Measurements from ENCODE around the gene MARS1. TPM values are rescaled to one million over a fixed set of nuclear protein-coding genes. Genes with fewer than 3 reads are reported as not detected.

Gene MARS1
- total RNA-seq, 1 experiment from 2014 or later = 209 TPM

DNA sequence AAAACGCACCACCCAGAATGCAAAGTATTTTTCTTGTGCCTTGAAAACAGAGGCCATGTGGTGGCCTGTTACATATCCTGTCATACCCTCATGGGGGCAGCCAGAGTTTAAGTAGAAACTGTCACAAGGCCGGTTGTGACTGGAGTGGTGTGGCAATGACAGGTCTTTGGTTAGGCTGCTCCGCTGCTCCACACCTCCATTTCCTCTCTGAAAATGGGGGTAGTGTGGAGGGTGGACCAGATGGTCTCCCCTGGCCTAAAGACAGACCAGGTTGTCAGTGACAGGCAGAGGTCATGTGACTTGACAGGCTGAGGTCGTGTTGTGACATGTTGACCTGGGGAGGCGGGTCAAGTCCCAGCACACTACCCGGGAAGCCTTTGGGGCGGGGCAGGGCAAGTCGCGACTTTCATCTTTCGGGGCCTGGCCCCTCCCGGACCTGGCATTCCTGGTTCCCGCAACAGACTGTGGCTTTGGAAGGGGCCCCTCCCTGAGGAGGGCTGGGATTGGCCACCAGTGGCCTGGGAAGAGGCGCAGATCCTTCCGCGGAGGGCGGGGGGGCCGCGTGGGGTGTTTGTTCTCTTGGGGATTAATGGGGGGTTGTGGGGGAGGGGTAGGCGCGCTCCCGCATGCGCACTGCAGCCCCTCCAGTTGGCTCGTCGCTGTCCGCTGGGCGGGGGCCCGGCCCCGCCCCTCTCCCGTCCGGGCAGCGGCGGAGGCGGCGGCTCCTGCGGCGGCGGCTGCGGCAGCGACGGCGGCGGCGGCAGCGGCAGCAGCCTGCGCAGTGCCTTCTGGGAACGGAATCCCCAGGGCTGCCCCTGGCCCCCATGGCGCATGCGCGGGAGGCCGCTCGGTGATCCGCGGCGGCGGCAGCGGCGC lies 34.4 kb downstream of the MARS1 start, which contains the start of gene MBD6:
TSS of gene MBD6 (plus strand) at position 814 of the 876 bp plus-strand sequence. CDS start 1,480 bp downstream, outside the sequence.
- POLR2A ChIA-PET (ENCODE audit: unreplicated experiment) = no interaction called here
- peak within 1 kb of the TSS; percentile 87 for H3K4me2 ChIP-seq (ENCODE audit: low read length)
- H3K4me1 ChIP-seq (ENCODE audit: insufficient read depth, low read length) = peaks cover 42% of the 10 kb centered on the region
- peaks cover 22% of the 10 kb centered on the region for H3K36me3 ChIP-seq (ENCODE audit: low read depth, low read length)
- no TSS peak for BruUV-seq (replicated peaks)
- H3K9ac ChIP-seq (ENCODE audit: low read length) = peak within 1 kb of the TSS; percentile 75
- TF ChIP-seq, protein P1, sequence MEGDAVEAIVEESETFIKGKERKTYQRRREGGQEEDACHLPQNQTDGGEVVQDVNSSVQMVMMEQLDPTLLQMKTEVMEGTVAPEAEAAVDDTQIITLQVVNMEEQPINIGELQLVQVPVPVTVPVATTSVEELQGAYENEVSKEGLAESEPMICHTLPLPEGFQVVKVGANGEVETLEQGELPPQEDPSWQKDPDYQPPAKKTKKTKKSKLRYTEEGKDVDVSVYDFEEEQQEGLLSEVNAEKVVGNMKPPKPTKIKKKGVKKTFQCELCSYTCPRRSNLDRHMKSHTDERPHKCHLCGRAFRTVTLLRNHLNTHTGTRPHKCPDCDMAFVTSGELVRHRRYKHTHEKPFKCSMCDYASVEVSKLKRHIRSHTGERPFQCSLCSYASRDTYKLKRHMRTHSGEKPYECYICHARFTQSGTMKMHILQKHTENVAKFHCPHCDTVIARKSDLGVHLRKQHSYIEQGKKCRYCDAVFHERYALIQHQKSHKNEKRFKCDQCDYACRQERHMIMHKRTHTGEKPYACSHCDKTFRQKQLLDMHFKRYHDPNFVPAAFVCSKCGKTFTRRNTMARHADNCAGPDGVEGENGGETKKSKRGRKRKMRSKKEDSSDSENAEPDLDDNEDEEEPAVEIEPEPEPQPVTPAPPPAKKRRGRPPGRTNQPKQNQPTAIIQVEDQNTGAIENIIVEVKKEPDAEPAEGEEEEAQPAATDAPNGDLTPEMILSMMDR (conservative IDR thresholded peaks at IDR 0.05; ENCODE audit: low read depth, low read length) = no peak
- TF ChIP-seq EZH2 (IDR thresholded peaks at IDR 0.05; ENCODE audit: low read length, unreplicated experiment) (no peak), EZH2phosphoT487 (IDR thresholded peaks at IDR 0.05; ENCODE audit: borderline replicate concordance, low read length) (no peak)
- no peaks in the 10 kb centered on the region for H3F3A ChIP-seq (ENCODE audit: low read length, unreplicated experiment)
- peak within 1 kb of the TSS; percentile 77 for H3K27ac ChIP-seq (ENCODE audit: low read length)
- H3K79me2 ChIP-seq (ENCODE audit: low read length) = peaks cover 55% of the 10 kb centered on the region
- no peaks in the 10 kb centered on the region for H3K9me2 ChIP-seq (replicated peaks; ENCODE audit: low read length)
- peak within 1 kb of the TSS; percentile 80 for H2AFZ ChIP-seq (ENCODE audit: low read length)
- DNase-seq (peak; percentile 84), ATAC-seq (peak; percentile 41)
- CTCF ChIA-PET = no interaction called here
- H3K27me3 ChIP-seq (ENCODE audit: low read length) = no peaks in the 10 kb centered on the region
- H3K9me3 ChIP-seq (ENCODE audit: low read length) = no peaks in the 10 kb centered on the region
- peaks cover 23% of the 10 kb centered on the region for H4K20me1 ChIP-seq (ENCODE audit: low read length)
- intact Hi-C loops (cut with micrococcal nuclease) = no loop called here
- peak within 1 kb of the TSS; percentile 71 for H3K4me3 ChIP-seq (ENCODE audit: low read length)

DNA sequence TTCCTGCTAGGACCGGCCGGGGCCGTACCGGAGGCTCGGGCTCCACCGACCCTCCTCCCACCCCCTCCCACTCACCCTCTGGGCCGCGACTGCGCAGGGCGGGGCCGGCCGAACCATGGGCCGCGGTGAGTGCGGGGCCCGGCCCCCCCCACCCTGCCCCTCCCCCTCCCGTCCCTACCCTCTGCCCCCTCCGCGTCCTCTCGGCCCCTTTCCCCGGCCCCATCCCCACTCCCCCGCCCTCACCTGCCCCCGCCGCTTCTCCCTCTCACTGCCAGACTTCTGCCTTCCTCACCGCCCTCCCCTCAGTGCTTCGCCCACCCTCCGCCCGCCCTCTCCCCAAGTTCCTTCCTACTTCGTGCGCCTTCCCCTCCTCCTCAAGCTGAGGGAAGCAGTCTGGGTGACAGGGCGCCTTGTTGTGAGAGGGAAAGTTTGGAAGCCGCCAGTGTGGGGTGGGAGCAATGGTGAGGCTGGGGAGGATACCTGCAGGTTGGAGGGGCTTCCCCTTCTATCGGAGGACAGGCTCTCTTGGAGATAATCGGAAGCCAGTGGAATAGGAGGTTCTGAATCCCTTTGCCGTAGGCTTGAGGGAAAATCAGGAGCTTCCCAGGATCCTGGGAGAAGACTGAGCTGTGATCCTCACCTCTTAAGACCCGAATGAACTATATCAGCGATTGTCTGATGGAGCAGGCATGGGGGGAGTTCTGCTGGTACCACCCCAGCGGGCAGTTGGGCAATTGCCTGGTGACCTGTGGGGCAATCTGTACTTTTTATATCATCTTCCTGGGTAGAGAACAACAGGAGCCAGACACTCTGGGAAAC lies 35.2 kb downstream of the MARS1 start:
- no peaks in the 10 kb centered on the region for H3K9me2 ChIP-seq (replicated peaks; ENCODE audit: low read length)
- ATAC-seq (peak; percentile 1), DNase-seq (peak; percentile 46)
- H3K79me2 ChIP-seq (ENCODE audit: low read length) = peaks cover 47% of the 10 kb centered on the region
- ChIA-PET CTCF (interaction anchor here (0.6 kb wide), 1 partner anchor 214 kb away, joined by 12 read pairs; no protein-coding TSS in a partner anchor), POLR2A (ENCODE audit: unreplicated experiment) (no interaction called here)
- H3K9me3 ChIP-seq (ENCODE audit: low read length) = no peaks in the 10 kb centered on the region
- no peaks in the 10 kb centered on the region for H3K27me3 ChIP-seq (ENCODE audit: low read length)
- no peaks in the 10 kb centered on the region for H3F3A ChIP-seq (ENCODE audit: low read length, unreplicated experiment)
- H3K4me2 ChIP-seq (ENCODE audit: low read length) = peak overlapping the region; percentile 87
- H4K20me1 ChIP-seq (ENCODE audit: low read length) = peaks cover 21% of the 10 kb centered on the region
- H3K36me3 ChIP-seq (ENCODE audit: low read depth, low read length) = peaks cover 26% of the 10 kb centered on the region
- H3K27ac ChIP-seq (ENCODE audit: low read length) = peak overlapping the region; percentile 77
- intact Hi-C loops (cut with micrococcal nuclease) = no loop called here
- H2AFZ ChIP-seq (ENCODE audit: low read length) = no peak overlapping the region
- TSS peak; percentile 30 for BruUV-seq (replicated peaks)
- peaks cover 39% of the 10 kb centered on the region for H3K4me1 ChIP-seq (ENCODE audit: insufficient read depth, low read length)
- H3K4me3 ChIP-seq (ENCODE audit: low read length) = peak overlapping the region; percentile 71
- peak overlapping the region; percentile 75 for H3K9ac ChIP-seq (ENCODE audit: low read length)
- TF ChIP-seq EZH2 (IDR thresholded peaks at IDR 0.05; ENCODE audit: low read length, unreplicated experiment) = no peak
- TF ChIP-seq, protein P1 (conservative IDR thresholded peaks at IDR 0.05; ENCODE audit: low read depth, low read length) = no peak
- no peak for TF ChIP-seq EZH2phosphoT487 (IDR thresholded peaks at IDR 0.05; ENCODE audit: borderline replicate concordance, low read length)
